Bone marrow (tissue), 2 donors: ENCODE data around the gene LRFN2.

Experiments
- DNase-seq, 2 donors: peaks; one replicate each; lab custom pipeline; 2025; lab: John Stamatoyannopoulos, UW

The LRFN2 gene

GRCh38 chr6:40349123-40349900, 237.9 kb downstream of the LRFN2 start:
- no peak for DNase-seq

- DNase-seq = no peak
Observed at GRCh38 chr6:40348591-40348990, 238.6 kb downstream of the LRFN2 start.

- DNase-seq = no peak
Observed at GRCh38 chr6:40347571-40348011, 239.6 kb downstream of the LRFN2 start.

GRCh38 chr6:40346246-40346645, 240.9 kb downstream of the LRFN2 start:
- no peak for DNase-seq

GRCh38 chr6:40344566-40345167, 242.5 kb downstream of the LRFN2 start:
- no peak for DNase-seq

GRCh38 chr6:40343877-40344565, 243.1 kb downstream of the LRFN2 start:
- DNase-seq = no peak

- DNase-seq = no peak
Observed at GRCh38 chr6:40343318-40343876, 243.8 kb downstream of the LRFN2 start.

GRCh38 chr6:40342723-40343122, 244.4 kb downstream of the LRFN2 start:
- DNase-seq = no peak

GRCh38 chr6:40341726-40342125, 245.4 kb downstream of the LRFN2 start:
- no peak for DNase-seq
